WI38 (cell line): ENCODE measurements around the gene RAB9A.
"Not testable (repeated sequence)": the region's sequence is repeated elsewhere in the genome, so short reads cannot be mapped to it uniquely, and the experiment has no call there.

Experiments used
- H3K4me3 ChIP-seq: 2 replicates; pipeline ENCODE4 v1.5.1; 2011; ENCODE audit warnings: low read depth, mild to moderate bottlenecking, control low read depth, low read length
- TF ChIP-seq, protein P1 (sequence below): IDR thresholded peaks from 2 replicates; pipeline ENCODE4 v1.5.1; 2012; ENCODE audit warnings: low read depth, mild to moderate bottlenecking, control low read depth, low read length

The RAB9A gene

DNA sequence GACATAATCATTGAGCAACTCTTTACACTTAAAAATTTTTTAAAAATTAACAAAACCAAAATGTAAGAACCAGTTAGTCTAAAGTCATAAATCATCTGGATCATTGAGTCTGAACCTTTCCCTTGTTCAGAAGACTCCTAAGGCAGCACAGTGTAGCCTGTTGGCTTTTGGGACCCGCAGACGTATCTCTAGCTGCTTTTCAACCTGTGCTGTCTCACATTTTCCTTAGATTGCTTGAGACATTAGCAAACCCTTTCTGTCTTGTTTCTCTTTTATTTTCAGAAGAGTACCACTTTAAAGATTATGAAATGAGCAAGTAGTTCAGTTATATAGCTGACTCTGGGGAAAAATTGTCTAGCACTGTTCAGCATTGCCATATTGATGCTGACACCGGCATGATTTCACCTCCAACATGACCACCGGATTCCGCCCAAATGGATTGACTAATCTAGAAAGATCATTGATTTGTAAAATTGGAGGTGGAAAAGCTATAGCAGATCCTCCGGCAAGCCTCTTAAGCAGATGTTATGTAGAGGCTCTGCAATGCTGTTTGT is 27.1 kb upstream of the RAB9A start:
- no peak overlapping the region for H3K4me3 ChIP-seq
- TF ChIP-seq, protein P1, sequence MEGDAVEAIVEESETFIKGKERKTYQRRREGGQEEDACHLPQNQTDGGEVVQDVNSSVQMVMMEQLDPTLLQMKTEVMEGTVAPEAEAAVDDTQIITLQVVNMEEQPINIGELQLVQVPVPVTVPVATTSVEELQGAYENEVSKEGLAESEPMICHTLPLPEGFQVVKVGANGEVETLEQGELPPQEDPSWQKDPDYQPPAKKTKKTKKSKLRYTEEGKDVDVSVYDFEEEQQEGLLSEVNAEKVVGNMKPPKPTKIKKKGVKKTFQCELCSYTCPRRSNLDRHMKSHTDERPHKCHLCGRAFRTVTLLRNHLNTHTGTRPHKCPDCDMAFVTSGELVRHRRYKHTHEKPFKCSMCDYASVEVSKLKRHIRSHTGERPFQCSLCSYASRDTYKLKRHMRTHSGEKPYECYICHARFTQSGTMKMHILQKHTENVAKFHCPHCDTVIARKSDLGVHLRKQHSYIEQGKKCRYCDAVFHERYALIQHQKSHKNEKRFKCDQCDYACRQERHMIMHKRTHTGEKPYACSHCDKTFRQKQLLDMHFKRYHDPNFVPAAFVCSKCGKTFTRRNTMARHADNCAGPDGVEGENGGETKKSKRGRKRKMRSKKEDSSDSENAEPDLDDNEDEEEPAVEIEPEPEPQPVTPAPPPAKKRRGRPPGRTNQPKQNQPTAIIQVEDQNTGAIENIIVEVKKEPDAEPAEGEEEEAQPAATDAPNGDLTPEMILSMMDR, result no peak

DNA sequence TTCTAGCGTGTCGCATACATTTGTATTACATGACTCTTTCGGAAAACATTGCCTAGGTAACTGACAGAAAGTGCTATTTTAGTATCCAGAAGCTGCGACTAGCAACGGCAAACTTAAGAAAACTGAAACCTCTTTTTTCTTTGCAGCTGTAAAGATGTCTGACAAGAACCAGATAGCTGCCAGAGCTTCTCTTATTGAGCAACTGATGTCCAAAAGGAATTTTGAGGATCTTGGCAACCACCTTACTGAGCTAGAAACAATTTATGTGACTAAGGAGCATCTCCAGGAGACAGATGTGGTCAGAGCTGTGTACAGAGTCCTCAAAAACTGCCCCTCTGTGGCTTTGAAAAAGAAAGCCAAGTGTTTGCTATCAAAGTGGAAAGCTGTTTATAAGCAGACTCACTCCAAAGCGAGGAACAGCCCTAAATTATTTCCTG is 26.6 kb upstream of the RAB9A start:
- H3K4me3 ChIP-seq, result no peak overlapping the region
- TF ChIP-seq, protein P1, result no peak

- TF ChIP-seq, protein P1, result no peak
- H3K4me3 ChIP-seq, result no peak overlapping the region
Measured at GRCh38 chrX:13664020-13664419, 24.9 kb upstream of the RAB9A start.

DNA sequence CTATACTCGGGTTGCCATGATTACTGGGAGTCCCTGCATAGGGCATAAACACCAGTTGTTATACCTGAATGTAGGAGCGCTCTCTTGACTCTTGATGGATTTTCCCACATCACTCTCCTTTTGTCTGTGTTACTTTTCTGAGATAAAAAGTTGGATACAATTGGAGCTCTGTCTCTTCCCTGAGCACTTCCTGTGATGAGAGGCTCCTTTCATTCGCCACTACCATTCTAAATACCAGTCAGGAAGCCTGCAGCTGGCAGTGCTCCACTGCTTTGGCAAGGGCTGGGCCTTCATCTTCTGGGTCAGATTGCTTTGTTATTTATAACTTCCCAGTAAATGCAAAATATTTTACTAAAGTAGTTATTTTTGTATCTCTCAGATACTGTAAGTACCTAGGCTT is 22.1 kb upstream of the RAB9A start:
- TF ChIP-seq, protein P1, result no peak
- H3K4me3 ChIP-seq, result no peak overlapping the region

DNA sequence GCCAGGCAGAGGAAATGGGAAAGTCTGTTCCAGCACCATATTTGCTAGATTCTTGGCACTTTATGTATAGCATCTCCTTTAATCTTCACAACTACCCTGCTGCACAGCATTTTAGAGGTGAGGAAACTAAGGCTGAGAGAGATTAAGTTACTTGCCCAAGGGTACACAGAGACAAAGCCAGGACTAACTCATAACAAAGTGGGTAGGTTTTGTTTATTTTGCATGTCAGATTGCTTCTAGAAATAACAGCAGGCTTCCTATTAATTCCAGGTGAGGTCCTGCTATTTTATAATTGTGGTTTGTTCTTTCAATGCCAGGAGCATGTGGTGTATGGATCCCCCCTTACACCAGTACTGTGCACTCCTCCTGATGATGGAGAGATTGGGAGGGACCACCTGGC is 21.0 kb upstream of the RAB9A start:
- no peak overlapping the region for H3K4me3 ChIP-seq
- TF ChIP-seq, protein P1, result no peak

DNA sequence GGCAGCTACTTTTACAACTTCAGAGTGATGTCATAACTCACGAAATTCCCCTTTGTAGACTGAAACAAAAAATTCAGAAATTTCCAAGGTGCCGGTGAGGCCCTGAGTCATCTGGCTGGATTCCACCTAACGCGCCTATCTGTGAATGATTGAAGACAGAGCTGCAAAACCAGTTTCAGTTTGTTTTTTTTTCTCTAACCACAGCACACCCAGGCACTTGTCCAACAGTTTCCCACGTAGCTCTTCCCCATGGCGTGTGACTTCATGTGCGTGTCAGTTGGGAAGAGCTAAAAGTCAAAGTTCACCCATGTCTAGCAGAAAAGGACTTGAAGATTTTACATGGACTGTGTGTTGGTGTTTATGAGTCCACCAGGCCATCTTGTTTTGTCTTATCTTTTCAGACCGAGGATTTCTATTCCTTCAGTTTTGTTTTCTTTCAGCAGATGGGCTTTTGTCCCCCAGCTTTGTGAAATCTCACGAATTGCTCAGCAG is 19.6 kb upstream of the RAB9A start:
- TF ChIP-seq, protein P1, result no peak
- no peak overlapping the region for H3K4me3 ChIP-seq

DNA sequence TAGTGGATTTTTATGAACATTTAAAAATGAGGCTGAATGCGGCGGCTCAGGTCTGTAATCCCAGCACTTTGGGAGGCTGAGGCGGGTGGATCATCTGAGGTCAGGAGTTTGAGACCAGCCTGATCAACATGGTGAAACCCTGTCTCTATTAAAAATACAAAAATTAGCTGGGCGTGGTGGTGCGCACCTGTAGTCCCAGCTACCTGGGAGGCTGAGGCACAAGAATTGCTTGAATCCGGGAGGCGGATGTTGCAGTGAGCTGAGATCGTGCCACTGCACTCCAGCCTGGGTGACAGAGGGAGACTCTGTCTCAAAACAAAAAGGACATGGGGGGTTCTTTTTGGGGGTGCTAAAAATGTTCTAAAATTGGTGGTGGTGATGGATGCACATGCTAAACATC is 19.2 kb upstream of the RAB9A start:
- H3K4me3 ChIP-seq, result not testable (repeated sequence)

- TF ChIP-seq, protein P1, result no peak
- H3K4me3 ChIP-seq, result no peak overlapping the region
Measured at GRCh38 chrX:13670197-13670596, 18.7 kb upstream of the RAB9A start.
